ENCODE measurements around the gene GNA12. TPM values are rescaled to one million over a fixed set of nuclear protein-coding genes. Genes with fewer than 3 reads are reported as not detected.

The GNA12 gene
- total RNA-seq, 1 donor from 2014 or later, result 54.6 TPM

- DNase-seq, result no peak
- Mint-ChIP-seq H3K4me1 (peaks cover 11% of the 10 kb centered on the region), H3K36me3 (ENCODE audit: low read depth) (no peaks in the 10 kb centered on the region), H3K27me3 (no peaks in the 10 kb centered on the region), H3K9me3 (no peaks in the 10 kb centered on the region), H3K4me3 (no peak overlapping the region), H3K27ac (no peak overlapping the region)
- TF ChIP-seq, protein P1, sequence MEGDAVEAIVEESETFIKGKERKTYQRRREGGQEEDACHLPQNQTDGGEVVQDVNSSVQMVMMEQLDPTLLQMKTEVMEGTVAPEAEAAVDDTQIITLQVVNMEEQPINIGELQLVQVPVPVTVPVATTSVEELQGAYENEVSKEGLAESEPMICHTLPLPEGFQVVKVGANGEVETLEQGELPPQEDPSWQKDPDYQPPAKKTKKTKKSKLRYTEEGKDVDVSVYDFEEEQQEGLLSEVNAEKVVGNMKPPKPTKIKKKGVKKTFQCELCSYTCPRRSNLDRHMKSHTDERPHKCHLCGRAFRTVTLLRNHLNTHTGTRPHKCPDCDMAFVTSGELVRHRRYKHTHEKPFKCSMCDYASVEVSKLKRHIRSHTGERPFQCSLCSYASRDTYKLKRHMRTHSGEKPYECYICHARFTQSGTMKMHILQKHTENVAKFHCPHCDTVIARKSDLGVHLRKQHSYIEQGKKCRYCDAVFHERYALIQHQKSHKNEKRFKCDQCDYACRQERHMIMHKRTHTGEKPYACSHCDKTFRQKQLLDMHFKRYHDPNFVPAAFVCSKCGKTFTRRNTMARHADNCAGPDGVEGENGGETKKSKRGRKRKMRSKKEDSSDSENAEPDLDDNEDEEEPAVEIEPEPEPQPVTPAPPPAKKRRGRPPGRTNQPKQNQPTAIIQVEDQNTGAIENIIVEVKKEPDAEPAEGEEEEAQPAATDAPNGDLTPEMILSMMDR (IDR thresholded peaks at IDR 0.05), result no peak
- ChIA-PET CTCF (no interaction called here), POLR2A (no interaction called here)
- intact Hi-C loops (cut with micrococcal nuclease), result no loop called here
- ATAC-seq (ENCODE audit: low read depth), result no peak
Measured at GRCh38 chr7:2880874-2881533, 36.9 kb upstream of the GNA12 start.

DNA sequence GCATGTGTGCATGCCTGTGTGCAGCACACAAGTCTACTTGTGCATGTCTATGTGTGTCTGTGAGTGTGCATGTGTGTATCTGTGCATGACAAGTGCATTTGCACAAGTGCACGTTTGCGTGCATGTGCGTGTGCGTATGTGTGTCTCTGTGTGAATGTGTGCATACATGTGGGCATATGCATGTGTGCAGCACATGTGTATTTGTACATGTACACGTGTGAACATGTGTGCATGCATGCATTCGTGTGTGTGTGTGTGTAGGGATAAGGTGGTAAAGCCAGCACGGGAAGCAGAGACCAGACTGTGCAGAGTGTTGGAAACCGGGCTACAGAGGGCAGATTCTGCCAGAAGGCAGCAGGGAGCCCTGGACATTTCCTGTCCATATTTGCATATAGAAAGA, 35.9 kb upstream of the GNA12 start:
- POLR2A ChIA-PET, result no interaction called here
- Mint-ChIP-seq H3K4me1 (peaks cover 11% of the 10 kb centered on the region), H3K4me3 (no peak overlapping the region), H3K27me3 (no peaks in the 10 kb centered on the region), H3K36me3 (ENCODE audit: low read depth) (no peaks in the 10 kb centered on the region), H3K27ac (no peak overlapping the region), H3K9me3 (no peaks in the 10 kb centered on the region)
- TF ChIP-seq, protein P1 (IDR thresholded peaks at IDR 0.05), result no peak
- ATAC-seq (ENCODE audit: low read depth), result no peak
- CTCF ChIA-PET, result no interaction called here
- intact Hi-C loops (cut with micrococcal nuclease), result no loop called here
- DNase-seq, result no peak

GRCh38 chr7:2879354-2879753, 35.2 kb upstream of the GNA12 start:
- DNase-seq, result no peak
- CTCF ChIA-PET, result no interaction called here
- TF ChIP-seq, protein P1 (IDR thresholded peaks at IDR 0.05), result no peak

GRCh38 chr7:2878306-2878705, 34.2 kb upstream of the GNA12 start:
- Mint-ChIP-seq H3K27ac (no peak overlapping the region), H3K27me3 (no peaks in the 10 kb centered on the region), H3K9me3 (no peaks in the 10 kb centered on the region), H3K4me1 (peaks cover 13% of the 10 kb centered on the region), H3K36me3 (ENCODE audit: low read depth) (no peaks in the 10 kb centered on the region), H3K4me3 (no peak overlapping the region)
- TF ChIP-seq, protein P1 (IDR thresholded peaks at IDR 0.05), result no peak
- intact Hi-C loops (cut with micrococcal nuclease), result no loop called here
- DNase-seq (no peak), ATAC-seq (ENCODE audit: low read depth) (no peak)
- ChIA-PET CTCF (no interaction called here), POLR2A (no interaction called here)

More at GRCh38 chr7:2879354-2879753, 35.2 kb upstream of the GNA12 start:
- no peak for ATAC-seq (ENCODE audit: low read depth)
- Mint-ChIP-seq H3K4me3 (no peak overlapping the region), H3K36me3 (ENCODE audit: low read depth) (no peaks in the 10 kb centered on the region), H3K27ac (no peak overlapping the region), H3K27me3 (no peaks in the 10 kb centered on the region), H3K4me1 (peaks cover 11% of the 10 kb centered on the region), H3K9me3 (no peaks in the 10 kb centered on the region)
- intact Hi-C loops (cut with micrococcal nuclease), result no loop called here
- POLR2A ChIA-PET, result no interaction called here

DNA sequence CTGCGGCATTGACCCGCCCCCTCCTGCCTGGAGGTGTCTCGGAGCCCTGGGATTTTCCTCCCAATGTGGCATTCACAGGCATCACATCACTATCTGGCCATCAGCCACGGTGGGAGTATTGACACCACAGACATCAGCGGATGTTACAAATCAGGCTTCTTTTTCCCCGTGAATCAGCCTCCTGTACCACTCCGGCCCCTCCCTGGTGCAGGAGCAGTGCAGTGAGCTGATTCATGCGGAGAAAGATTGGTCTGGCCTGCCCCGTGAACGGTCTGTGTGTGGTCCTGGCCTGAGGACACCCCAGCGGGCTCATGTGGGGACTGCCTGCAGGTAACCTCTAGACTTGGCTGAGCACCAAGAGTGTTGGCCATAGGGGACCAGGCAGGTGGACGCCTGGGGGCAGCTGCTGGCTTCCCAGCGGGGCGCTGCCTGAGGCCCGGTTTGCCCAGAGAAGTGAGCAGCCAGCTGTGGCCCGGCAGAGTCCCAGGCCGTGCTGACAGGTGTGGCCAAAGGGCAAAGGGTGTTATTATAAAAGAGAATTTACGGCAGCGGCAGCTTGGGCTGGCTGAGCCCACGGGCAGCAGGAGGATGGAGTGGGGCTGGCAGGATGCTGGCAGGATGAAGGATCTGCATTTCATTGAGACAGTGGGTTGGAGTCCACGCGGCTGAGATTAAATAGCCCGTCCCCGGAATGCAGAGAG, 32.1 kb upstream of the GNA12 start:
- DNase-seq, result no peak
- TF ChIP-seq, protein P1 (IDR thresholded peaks at IDR 0.05), result no peak
- POLR2A ChIA-PET, result no interaction called here
- CTCF ChIA-PET, result no interaction called here
- peaks cover 18% of the 10 kb centered on the region for H3K4me1 Mint-ChIP-seq
- no peak overlapping the region for H3K27ac Mint-ChIP-seq
- no peak overlapping the region for H3K4me3 Mint-ChIP-seq
- no peaks in the 10 kb centered on the region for H3K27me3 Mint-ChIP-seq
- H3K9me3 Mint-ChIP-seq, result no peaks in the 10 kb centered on the region
- no peak for ATAC-seq (ENCODE audit: low read depth)
- intact Hi-C loops (cut with micrococcal nuclease), result no loop called here
- H3K36me3 Mint-ChIP-seq (ENCODE audit: low read depth), result no peaks in the 10 kb centered on the region

Data from activated B cell treated with CpG ODN at 0.5 μM for 24 hours (primary cell).